Muscle of back (tissue), 11 donors: ENCODE data around the gene ZNF436. TPM values are rescaled to one million over a fixed set of nuclear protein-coding genes. Genes with fewer than 3 reads are reported as not detected.

Experiments
- DNase-seq, 3 donors: peaks; one replicate each; pipeline versions ENCODE4 v3.0.0 to v3.0.0-alpha.2; 2013
- polyA plus RNA-seq, 10 donors: library from polyadenylated mRNA; unstranded; fragments of 120-200 nt; gene quantifications; one replicate each; pipeline ENCODE4 v1.2.1, GENCODE V29; 2013; ENCODE audit not compliant: insufficient read length in 10 of 10

The ZNF436 gene
- polyA plus RNA-seq, 10 donors, result 34.2 to 63.3 (median 42.6) TPM

- peak; percentile 98 to 99 (median 99) for DNase-seq
These were observed 1.7 kb downstream of the ZNF436 start for GRCh38 chr1:23367791-23368561.

- no peak for DNase-seq
These were observed 2.2 kb downstream of the ZNF436 start for GRCh38 chr1:23367451-23367790.

DNA sequence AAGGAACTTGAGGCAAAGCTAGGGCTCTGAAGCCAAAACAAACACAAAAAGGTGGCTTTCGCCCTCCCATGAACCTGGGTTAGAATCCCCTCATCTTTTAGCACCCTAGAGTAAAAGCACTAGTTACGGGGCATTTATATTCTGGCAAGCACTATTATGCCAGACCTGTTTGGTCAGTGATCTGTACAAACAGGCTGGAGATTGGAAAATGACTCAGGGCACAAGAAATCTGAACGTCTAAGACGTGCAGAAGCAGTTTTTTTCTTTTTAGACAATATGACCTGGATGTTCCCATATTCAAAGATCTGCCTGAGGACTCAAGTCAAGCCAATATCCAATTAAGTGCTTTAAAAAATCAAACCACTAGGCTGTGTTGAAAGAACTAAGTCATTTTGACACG, 3.0 kb downstream of the ZNF436 start:
- no peak for DNase-seq

- no peak for DNase-seq
These were observed 3.5 kb downstream of the ZNF436 start for GRCh38 chr1:23366146-23366545.

DNA sequence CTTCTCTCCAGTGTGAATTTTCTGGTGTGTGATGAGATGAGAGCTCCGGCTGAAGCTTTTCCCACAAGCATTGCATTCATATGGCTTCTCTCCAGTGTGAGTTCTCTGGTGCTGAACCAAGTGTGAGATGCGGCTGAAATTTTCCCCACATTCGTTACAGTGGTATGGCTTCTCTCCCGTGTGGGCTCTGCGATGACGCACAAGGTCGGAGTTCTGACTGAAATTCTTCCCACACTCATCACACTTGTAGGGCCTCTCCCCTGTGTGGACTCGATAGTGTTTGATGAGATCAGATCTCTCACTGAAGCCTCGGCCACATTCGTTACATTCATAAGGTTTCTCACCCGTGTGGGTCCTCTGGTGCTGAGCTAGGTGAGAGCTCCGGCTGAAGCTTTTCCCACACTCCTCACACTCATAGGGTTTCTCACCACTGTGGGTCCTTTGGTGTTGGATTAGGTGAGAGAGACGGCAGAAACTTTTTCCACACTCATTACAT, 7.4 kb downstream of the ZNF436 start:
- no peak for DNase-seq

DNA sequence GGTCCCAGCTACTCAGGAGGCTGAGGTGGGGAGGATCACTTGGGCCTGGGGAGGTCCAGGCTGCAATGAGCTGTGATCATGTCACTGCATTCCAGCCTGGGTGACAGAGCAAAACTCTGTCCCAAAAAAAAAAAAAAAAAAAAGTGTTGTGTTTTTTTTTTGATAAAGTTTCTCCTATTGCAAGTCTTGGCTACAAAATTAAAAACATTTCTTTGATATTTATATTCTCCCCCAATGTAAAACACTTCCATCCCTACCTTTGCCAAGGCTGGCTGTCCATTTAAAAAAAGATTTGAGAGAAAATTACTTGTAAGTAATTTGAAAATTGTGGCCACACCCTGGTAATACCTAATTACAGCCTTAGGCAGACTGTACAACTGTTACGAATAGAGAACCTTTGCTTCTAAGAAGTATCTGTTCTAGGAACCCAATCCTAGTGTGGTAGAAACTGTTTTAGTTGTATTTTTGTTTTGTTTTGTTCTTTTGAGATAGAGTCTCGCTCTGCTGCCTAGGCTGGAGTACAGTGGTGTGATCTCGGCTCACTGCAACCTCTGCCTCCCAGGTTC, 11.2 kb downstream of the ZNF436 start:
- DNase-seq, result no peak

DNA sequence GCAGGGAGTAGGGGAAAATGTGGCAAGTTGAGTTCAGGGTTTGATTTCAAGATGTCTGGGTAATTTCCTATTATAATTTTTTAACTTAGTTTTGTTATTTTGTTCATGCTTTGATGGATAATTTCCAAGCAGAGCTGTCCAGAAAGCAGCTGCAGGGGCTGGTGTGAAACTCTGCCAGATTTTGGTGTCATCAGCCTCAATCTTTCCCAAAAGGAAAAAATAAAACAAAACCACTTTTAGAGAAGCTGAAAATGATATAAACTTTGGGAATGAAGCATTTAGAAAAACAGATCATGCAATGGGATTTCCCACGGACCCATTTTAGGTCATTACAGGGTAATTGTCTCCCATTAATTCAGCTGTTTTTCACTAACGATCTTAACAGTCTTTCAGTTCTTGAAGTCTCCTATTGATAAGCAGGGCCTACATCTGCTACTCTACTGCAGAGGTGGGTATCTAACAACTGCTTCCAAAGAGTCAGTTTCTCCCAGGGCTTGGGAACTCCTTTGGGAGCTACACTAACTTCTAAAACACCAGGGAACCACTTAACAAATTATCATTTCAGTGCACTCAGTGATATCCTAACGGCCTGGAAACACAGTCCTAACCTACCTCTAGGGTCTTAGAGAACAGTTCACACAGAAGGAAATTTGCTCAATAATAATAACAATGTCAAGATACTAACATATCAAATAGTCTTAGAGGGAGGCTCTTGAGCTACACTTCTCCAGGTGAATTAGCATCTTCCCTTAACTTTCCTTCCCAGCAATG, 12.3 kb downstream of the ZNF436 start:
- peak in 2 of 3 donors; percentile 77 to 85 for DNase-seq

DNA sequence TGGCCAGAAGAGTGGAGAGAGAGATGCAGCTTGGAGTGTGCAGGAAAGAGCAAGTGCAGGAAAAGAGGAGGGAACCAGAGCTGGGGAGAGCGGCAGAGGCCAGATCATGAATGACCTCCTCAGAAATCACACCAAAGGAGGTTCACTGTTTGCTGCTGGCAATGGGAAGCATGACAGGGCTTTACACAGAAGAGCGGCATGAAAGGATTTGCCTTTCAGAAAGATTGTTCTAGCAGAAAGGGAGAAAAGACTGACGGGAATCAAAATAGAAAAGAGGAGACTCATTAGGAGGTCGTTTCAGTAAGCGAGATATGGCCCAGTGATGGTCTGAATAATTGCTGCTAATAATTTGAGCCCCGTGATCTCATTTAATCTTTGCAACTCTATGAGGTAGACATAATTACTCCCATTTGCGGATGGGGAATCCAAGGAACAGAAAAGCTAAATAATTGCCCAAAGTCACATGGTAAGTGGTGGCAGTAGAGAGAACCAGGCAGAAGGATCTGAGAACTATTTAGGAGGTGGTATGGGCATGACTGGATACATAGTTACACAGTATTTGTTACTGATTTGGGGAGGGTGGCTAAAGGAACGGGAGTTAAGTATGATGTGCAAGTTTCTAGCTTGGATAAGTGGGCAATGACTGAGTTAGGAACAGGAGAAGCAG, 13.0 kb downstream of the ZNF436 start:
- no peak for DNase-seq

- DNase-seq, result no peak
These were observed 15.4 kb downstream of the ZNF436 start for GRCh38 chr1:23354245-23354644.

DNA sequence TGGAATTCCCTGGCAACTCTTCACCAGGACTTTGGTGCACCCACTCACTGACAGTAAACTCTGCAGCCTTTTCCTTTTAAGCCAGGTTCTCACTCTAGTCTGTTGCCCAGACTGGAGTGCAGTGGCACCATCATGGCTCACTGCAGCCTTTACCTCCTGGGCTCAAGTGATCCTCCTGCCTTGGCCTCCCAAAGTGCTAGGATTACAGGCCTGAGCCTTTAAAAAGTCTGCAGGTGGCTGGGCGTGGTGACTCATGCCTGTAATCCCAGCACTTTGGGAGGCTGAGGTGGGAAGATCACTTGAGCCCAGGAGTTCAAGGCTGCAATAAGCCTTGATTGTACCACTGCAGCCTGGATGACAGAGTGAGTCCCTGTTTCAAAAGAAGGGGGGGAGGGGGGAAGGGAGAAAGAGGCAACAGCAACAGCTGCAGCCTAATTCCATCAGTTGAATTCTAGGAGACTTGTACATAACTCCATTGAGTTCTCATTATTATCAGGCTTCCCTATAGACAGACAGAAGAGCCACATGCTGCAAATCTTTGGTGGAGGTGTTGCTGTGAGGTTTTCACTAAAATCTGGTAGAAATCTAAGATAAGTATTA, 17.4 kb downstream of the ZNF436 start:
- DNase-seq, result peak in 1 of 3 donors; percentile 21

DNA sequence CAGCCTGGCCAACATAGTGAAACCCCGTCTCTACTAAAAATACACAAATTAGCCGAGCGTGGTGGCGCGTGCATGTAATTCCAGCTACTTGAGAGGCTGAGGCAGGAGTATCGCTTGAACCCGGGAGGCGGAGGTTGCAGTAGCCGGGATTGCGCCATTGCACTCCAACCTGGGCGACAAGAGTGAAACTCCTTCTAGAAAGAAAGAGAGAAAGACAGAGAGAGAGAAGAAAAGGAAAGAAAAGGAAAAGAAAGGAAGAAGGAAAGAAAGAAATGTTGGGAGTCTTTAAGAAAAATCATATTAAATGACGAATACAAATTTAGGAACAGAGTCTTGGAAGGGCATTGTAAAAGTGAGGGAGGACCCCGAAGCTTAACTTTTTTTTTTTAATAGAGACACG, 23.7 kb downstream of the ZNF436 start:
- no peak for DNase-seq

GRCh38 chr1:23344987-23345472, 24.6 kb downstream of the ZNF436 start:
- DNase-seq, result no peak

- peak; percentile 100 for DNase-seq
These were observed 25.3 kb downstream of the ZNF436 start, which contains the start of gene HNRNPR for GRCh38 chr1:23344111-23344986. HNRNPR (minus strand) TSS chr1:23344284; CDS start chr1:23341008, 3,276 bp downstream.

DNA sequence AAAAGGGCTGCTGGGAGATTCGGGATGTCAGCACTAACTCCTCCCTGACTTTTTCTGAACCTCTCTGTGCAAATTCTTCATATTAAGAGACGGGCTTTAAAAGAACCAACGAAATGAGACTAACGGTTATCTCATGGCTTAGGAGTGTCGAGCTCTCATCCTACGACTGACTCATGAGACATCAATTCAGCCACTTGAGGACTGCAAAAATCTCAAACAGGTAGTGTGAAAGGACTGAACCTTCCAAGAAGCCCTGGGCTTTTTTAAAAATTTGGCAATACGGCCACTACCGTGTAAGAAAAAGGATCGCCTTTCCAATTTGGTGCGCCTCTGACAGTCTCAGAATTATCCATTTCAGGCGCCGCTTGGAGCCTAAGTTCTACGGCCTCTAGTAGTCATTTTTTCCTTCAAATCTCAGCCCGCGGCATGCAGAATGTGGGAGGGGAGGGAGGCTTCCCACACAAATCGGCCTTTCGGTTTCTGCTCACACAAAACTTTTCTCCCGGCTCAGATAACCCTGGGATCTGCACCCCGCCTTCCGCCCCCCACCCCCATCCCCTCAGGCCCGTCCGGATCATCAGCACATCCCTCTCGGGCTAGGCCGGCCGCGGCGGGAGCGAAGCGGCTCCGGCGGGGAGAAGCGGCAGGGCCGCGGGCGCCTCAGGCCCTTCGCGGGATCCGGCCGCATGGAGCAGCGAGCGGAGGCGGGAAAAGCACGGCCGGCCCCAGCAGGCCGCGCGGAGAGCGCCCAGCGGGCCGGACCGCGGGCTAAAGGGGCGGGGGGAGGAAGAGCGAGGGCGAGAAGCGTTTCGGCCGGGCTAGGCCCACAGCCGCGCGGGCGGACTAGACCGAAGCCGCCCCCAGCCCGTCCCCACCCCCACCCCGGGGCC, 26.2 kb downstream of the ZNF436 start:
- peak in 1 of 3 donors; percentile 64 for DNase-seq

GRCh38 chr1:23341931-23342692, 27.5 kb downstream of the ZNF436 start:
- peak in 1 of 3 donors; percentile 18 for DNase-seq

- no peak for DNase-seq
These were observed 30.0 kb downstream of the ZNF436 start for GRCh38 chr1:23339632-23340031.

DNA sequence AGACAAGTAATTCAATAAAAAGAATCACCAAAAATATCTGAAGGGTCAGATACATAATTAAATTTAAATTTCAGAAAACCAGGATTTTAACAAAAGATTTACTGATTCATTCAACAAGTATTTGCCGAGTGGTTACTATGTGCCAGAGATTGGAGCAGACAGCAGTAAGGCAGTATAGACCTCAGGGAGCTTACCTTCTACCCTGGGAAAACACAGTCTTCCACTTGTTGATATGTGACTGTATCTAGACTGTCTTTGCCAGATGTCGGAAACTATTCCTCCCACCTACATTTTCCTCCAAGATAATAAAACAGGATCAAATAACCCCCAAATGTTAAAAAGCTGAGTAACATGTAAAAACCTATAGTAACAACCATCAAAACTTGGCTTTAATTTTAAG, 31.8 kb downstream of the ZNF436 start:
- no peak for DNase-seq

DNA sequence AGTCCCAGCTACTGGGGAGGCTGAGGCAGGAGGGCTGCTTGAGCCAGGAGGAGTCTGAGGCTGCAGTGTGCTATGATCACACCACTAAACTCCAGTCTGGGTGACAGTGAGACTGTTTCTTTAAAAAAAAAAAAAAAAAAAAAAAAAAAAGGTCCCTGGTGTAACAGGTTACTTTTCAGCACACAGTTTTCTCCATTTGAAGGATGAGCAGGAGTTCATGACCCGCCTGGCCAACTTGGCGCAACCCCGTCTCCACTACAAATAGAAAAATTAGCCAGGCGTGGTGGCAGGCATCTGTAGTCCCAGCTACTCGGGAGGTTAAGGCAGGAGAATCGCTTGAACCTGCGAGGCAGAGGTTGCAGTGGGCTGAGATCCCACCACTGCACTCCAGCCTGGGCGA, 37.9 kb downstream of the ZNF436 start:
- DNase-seq, result no peak

- DNase-seq, result no peak
These were observed 38.8 kb downstream of the ZNF436 start for GRCh38 chr1:23330846-23331245.
